Keratinocyte (primary cell): Measurements from ENCODE around the gene GABRR2. TPM values are rescaled to one million over a fixed set of nuclear protein-coding genes. Genes with fewer than 3 reads are reported as not detected.

ENCODE experiments used
- DNase-seq: peaks from one replicate; pipeline ENCODE4 v3.0.0-alpha.2; 2011; ENCODE audit warnings: low read depth, missing footprints, low spot score
- FAIRE-seq: peaks from 2 replicates; lab custom pipeline; 2011; peaks lifted over from hg19 to GRCh38; lab: Jason Lieb, UNC
- H2AFZ ChIP-seq: 2 replicates; pipeline ENCODE4 v1.6.0; 2012; ENCODE audit warnings: low read length, control low read depth, inconsistent platforms; ENCODE audit not compliant: control insufficient read depth
- H3K27ac ChIP-seq: 2 replicates; pipeline ENCODE4 v1.5.1; 2011; ENCODE audit warnings: low read length; ENCODE audit not compliant: control insufficient read depth, insufficient read depth
- H3K27me3 ChIP-seq: 3 replicates; pipeline ENCODE4 v1.6.0; 2011; ENCODE audit warnings: low read length; ENCODE audit not compliant: control insufficient read depth, insufficient read depth; ENCODE audit errors: extremely low read depth
- H3K36me3 ChIP-seq, 2 experiments: 2 replicates in 1 of 2; 3 replicates in 1 of 2; pipeline ENCODE4 v1.5.1; 2011; ENCODE audit warnings: low read length in 2 of 2, mild to moderate bottlenecking in 1 of 2; ENCODE audit not compliant: control insufficient read depth in 2 of 2, insufficient read depth in 2 of 2; ENCODE audit errors: extremely low read depth in 1 of 2
- H3K4me1 ChIP-seq: 3 replicates; pipeline ENCODE4 v1.5.1; 2011; ENCODE audit warnings: low read length; ENCODE audit not compliant: control insufficient read depth, insufficient read depth; ENCODE audit errors: extremely low read depth
- H3K4me2 ChIP-seq: 3 replicates; pipeline ENCODE4 v1.6.0; 2011; ENCODE audit warnings: low read depth, low read length; ENCODE audit not compliant: control insufficient read depth, insufficient read depth; ENCODE audit errors: extremely low read depth
- H3K4me3 ChIP-seq, 3 experiments: fragments of 200-600 bp in 1 of 3; sonication (generic) in 1 of 3; 2 replicates in 2 of 3; 3 replicates in 1 of 3; pipeline ENCODE4 v1.5.1; 2011 to 2016; ENCODE audit warnings: low read length in 3 of 3, mild to moderate bottlenecking in 3 of 3, control low read depth in 2 of 3, inconsistent platforms in 1 of 3, low read depth in 1 of 3, mixed read lengths in 1 of 3, mixed run types in 1 of 3, moderate library complexity in 1 of 3; ENCODE audit not compliant: control insufficient read depth in 2 of 3, insufficient read depth in 2 of 3; ENCODE audit errors: extremely low read depth in 1 of 3
- H3K79me2 ChIP-seq: 2 replicates; pipeline ENCODE4 v1.6.0; 2012; ENCODE audit warnings: low read length; ENCODE audit not compliant: control insufficient read depth, insufficient read depth
- H3K9ac ChIP-seq: 3 replicates; pipeline ENCODE4 v1.6.0; 2011; ENCODE audit warnings: low read length; ENCODE audit not compliant: control insufficient read depth, insufficient read depth; ENCODE audit errors: extremely low read depth
- H3K9me1 ChIP-seq: 3 replicates; pipeline ENCODE4 v1.6.0; 2011; ENCODE audit warnings: low read length; ENCODE audit not compliant: control insufficient read depth, insufficient read depth; ENCODE audit errors: extremely low read depth
- H3K9me3 ChIP-seq: 2 replicates; pipeline ENCODE4 v1.5.1; 2012; ENCODE audit warnings: low read depth, low read length; ENCODE audit not compliant: control insufficient read depth
- H4K20me1 ChIP-seq: 3 replicates; pipeline ENCODE4 v1.6.0; 2011; ENCODE audit warnings: low read length; ENCODE audit not compliant: control insufficient read depth, insufficient read depth; ENCODE audit errors: extremely low read depth
- CTCF ChIP-seq, 3 experiments: IDR thresholded peaks in 1 of 3; conservative IDR thresholded peaks in 1 of 3; optimal IDR thresholded peaks in 1 of 3; 2 replicates in 2 of 3; 3 replicates in 1 of 3; pipeline versions ENCODE3 to v1.5.1; 2011; ENCODE audit warnings: low read length in 3 of 3, mild to moderate bottlenecking in 3 of 3, moderate library complexity in 2 of 3, control low read depth in 1 of 3, inconsistent platforms in 1 of 3; ENCODE audit not compliant: insufficient read depth in 2 of 3; ENCODE audit errors: extremely low read depth in 1 of 3
- EZH2 ChIP-seq: IDR thresholded peaks from one replicate; pipeline ENCODE4 v1.6.1; 2012; ENCODE audit warnings: inconsistent platforms, mild to moderate bottlenecking, low read length, moderate library complexity
- dilution Hi-C: fragments of 300-500 bp; cut with MboI; formaldehyde crosslinking; loops from one replicate; pipeline ENCODE4 v1.7.0; 2020; ENCODE audit warnings: low sequenced_read_pairs; ENCODE audit not compliant: extremely low pct_ligation_motif_present
- polyA plus RNA-seq, 5 experiments: library from polyadenylated mRNA; depleted of rRNA in 3 of 5; stranded (reverse) in 3 of 5; stranded (forward) in 1 of 5; unstranded in 1 of 5; fragments of >200 nt; gene quantifications; 1 replicate in 1 of 5; 2 replicates in 3 of 5; 3 replicates in 1 of 5; pipeline versions ENCODE4 v1.2.1 to v1.2.3, GENCODE V29; 2011 to 2012; ENCODE audit warnings: missing spikeins in 2 of 5, low read depth in 1 of 5, low replicate concordance in 1 of 5

The GABRR2 gene
- polyA plus RNA-seq, 1 donor (not counting 4 experiments of a cell fraction or from before 2014, with no cell fraction given): 0.03 TPM

GRCh38 chr6:89260832-89261231, 54.3 kb downstream of the GABRR2 start:
- TF ChIP-seq CTCF (optimal IDR thresholded peaks at IDR 0.05 in 1 of 3, IDR thresholded peaks at IDR 0.05 in 1 of 3, conservative IDR thresholded peaks at IDR 0.05 in 1 of 3; ENCODE audit: extremely low read depth in 1 of 3, insufficient read depth in 2 of 3, low read length in 3 of 3): no peak
- TF ChIP-seq EZH2: no peak
- H3K27me3 ChIP-seq: peaks cover 2% of the 10 kb centered on the region
- dilution Hi-C loops: no loop called here
- FAIRE-seq: no peak
- H3K4me2 ChIP-seq: no peak overlapping the region
- no peaks in the 10 kb centered on the region for H3K79me2 ChIP-seq
- H3K4me3 ChIP-seq: no peak overlapping the region
- H3K9me1 ChIP-seq: no peaks in the 10 kb centered on the region
- H2AFZ ChIP-seq: no peak overlapping the region
- DNase-seq: no peak
- H3K4me1 ChIP-seq: peaks cover 3% of the 10 kb centered on the region
- no peaks in the 10 kb centered on the region for H3K9me3 ChIP-seq
- H3K27ac ChIP-seq: no peak overlapping the region
- no peaks in the 10 kb centered on the region for H3K36me3 ChIP-seq
- no peak overlapping the region for H3K9ac ChIP-seq
- no peaks in the 10 kb centered on the region for H4K20me1 ChIP-seq

GRCh38 chr6:89260310-89260709, 54.8 kb downstream of the GABRR2 start:
- no peak for TF ChIP-seq EZH2
- TF ChIP-seq CTCF (optimal IDR thresholded peaks at IDR 0.05 in 1 of 3, IDR thresholded peaks at IDR 0.05 in 1 of 3, conservative IDR thresholded peaks at IDR 0.05 in 1 of 3; ENCODE audit: extremely low read depth in 1 of 3, insufficient read depth in 2 of 3, low read length in 3 of 3): no peak
- Histone ChIP-seq H3K27me3 (peaks cover 2% of the 10 kb centered on the region), H3K79me2 (no peaks in the 10 kb centered on the region), H3K36me3 (no peaks in the 10 kb centered on the region), H3K9ac (no peak overlapping the region), H3K4me3 (no peak overlapping the region), H3K4me2 (no peak overlapping the region), H3K9me1 (no peaks in the 10 kb centered on the region), H3K9me3 (no peaks in the 10 kb centered on the region), H3K27ac (no peak overlapping the region), H2AFZ (no peak overlapping the region), H4K20me1 (no peaks in the 10 kb centered on the region), H3K4me1 (peaks cover 3% of the 10 kb centered on the region)
- DNase-seq (no peak), FAIRE-seq (no peak)
- dilution Hi-C loops: no loop called here
